ENCODE results near the gene ATP5ME. TPM values are rescaled to one million over a fixed set of nuclear protein-coding genes. Genes with fewer than 3 reads are reported as not detected.
A peak's percentile ranks its signal among the peaks of the same experiment; 100 is the strongest.

ATP5ME gene
- total RNA-seq, 1 donor = 60.8 TPM

GRCh38 chr4:651884-652642, 22.0 kb downstream of the ATP5ME start:
- no peaks in the 10 kb centered on the region for H3K27me3 ChIP-seq (ENCODE audit: insufficient read depth, low read length)
- no peak overlapping the region for H2AFZ ChIP-seq (ENCODE audit: low read length)
- H3K4me3 ChIP-seq (ENCODE audit: insufficient read depth, low read length) = no peak overlapping the region
- no peaks in the 10 kb centered on the region for H4K20me1 ChIP-seq (ENCODE audit: insufficient read depth, low read length)
- no peaks in the 10 kb centered on the region for H3K9me3 ChIP-seq (ENCODE audit: low read depth, low read length)
- H3K4me2 ChIP-seq (ENCODE audit: insufficient read depth, low read length) = no peak overlapping the region
- H3K4me1 ChIP-seq (ENCODE audit: insufficient read depth, low read length) = no peaks in the 10 kb centered on the region
- DNase-seq (ENCODE audit: insufficient read length, low spot score, missing footprints) = peak; percentile 80
- H3K27ac ChIP-seq (ENCODE audit: low read depth, low read length) = no peak overlapping the region
- H3K36me3 ChIP-seq (ENCODE audit: insufficient read depth, low read length) = no peaks in the 10 kb centered on the region
- no peaks in the 10 kb centered on the region for H3K79me2 ChIP-seq (ENCODE audit: insufficient read depth, low read length)
- no peak for TF ChIP-seq CTCF (IDR thresholded peaks at IDR 0.05; ENCODE audit: extremely low read depth, low read depth, low read length)

DNA sequence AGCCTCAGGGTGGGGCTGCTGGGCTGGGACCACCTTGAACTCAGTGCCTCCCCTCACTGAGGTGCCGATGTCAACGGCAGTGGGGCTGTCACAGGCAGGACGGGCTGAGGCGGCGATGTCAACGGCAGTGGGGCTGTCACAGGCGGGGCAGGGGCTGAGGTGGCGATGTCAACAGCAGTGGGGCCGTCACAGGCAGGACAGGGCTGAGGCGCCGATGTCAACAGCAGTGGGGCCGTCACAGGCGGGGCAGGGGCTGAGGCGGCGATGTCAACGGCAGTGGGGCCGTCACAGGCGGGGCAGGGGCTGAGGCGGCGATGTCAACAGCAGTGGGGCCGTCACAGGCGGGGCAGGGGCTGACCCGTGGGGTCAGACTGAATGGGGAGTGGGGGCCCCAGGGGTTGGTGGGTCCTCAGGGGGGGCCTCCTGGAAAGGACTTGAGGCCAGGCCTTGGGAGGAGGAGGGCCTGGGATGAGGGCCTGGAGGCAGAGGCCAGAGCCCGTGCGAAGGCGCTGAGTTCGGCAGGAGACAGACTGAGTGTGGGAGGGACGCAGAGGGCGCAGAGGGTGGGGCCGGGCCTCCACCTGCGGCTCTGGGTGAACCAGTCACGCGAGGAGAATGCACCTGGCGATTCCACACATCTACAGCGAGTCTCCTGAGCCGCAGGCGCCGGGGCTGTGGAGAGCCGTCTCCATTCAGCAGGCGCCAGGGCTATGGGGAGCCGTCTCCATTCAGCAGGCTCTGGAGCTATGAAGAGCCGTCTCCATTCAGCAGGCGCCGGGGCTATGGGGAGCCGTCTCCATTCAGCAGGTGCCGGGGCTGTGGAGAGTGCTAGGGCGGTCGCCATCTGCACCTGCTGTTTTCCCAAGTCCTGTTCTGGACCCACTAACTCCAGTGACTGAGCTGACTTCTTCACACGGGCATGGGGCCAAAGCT, 22.9 kb downstream of the ATP5ME start:
- Histone ChIP-seq H3K4me1 (ENCODE audit: insufficient read depth, low read length) (no peaks in the 10 kb centered on the region), H3K79me2 (ENCODE audit: insufficient read depth, low read length) (no peaks in the 10 kb centered on the region), H3K36me3 (ENCODE audit: insufficient read depth, low read length) (no peaks in the 10 kb centered on the region), H3K27ac (ENCODE audit: low read depth, low read length) (no peak overlapping the region), H3K4me3 (ENCODE audit: insufficient read depth, low read length) (no peak overlapping the region), H2AFZ (ENCODE audit: low read length) (no peak overlapping the region), H3K4me2 (ENCODE audit: insufficient read depth, low read length) (no peak overlapping the region), H3K27me3 (ENCODE audit: insufficient read depth, low read length) (no peaks in the 10 kb centered on the region), H4K20me1 (ENCODE audit: insufficient read depth, low read length) (no peaks in the 10 kb centered on the region), H3K9me3 (ENCODE audit: low read depth, low read length) (no peaks in the 10 kb centered on the region)
- peak; percentile 88 for DNase-seq (ENCODE audit: insufficient read length, low spot score, missing footprints)
- TF ChIP-seq CTCF (IDR thresholded peaks at IDR 0.05; ENCODE audit: extremely low read depth, low read depth, low read length) = no peak

GRCh38 chr4:650461-650860, 23.6 kb downstream of the ATP5ME start:
- no peaks in the 10 kb centered on the region for H3K27me3 ChIP-seq (ENCODE audit: insufficient read depth, low read length)
- TF ChIP-seq CTCF (IDR thresholded peaks at IDR 0.05; ENCODE audit: extremely low read depth, low read depth, low read length) = no peak

More at GRCh38 chr4:650461-650860, 23.6 kb downstream of the ATP5ME start:
- H3K4me3 ChIP-seq (ENCODE audit: insufficient read depth, low read length) = no peak overlapping the region
- DNase-seq (ENCODE audit: insufficient read length, low spot score, missing footprints) = peak; percentile 37
- H4K20me1 ChIP-seq (ENCODE audit: insufficient read depth, low read length) = no peaks in the 10 kb centered on the region
- H3K4me1 ChIP-seq (ENCODE audit: insufficient read depth, low read length) = no peaks in the 10 kb centered on the region
- H3K4me2 ChIP-seq (ENCODE audit: insufficient read depth, low read length) = no peak overlapping the region
- H3K9me3 ChIP-seq (ENCODE audit: low read depth, low read length) = no peaks in the 10 kb centered on the region
- H3K27ac ChIP-seq (ENCODE audit: low read depth, low read length) = no peak overlapping the region
- no peaks in the 10 kb centered on the region for H3K36me3 ChIP-seq (ENCODE audit: insufficient read depth, low read length)
- H3K79me2 ChIP-seq (ENCODE audit: insufficient read depth, low read length) = no peaks in the 10 kb centered on the region
- no peak overlapping the region for H2AFZ ChIP-seq (ENCODE audit: low read length)
